Activated effector memory CD4-positive, alpha-beta T cell treated with Interleukin-2 at 50 U/mL for 16 hours (primary cell): ENCODE data around the gene PLOD3.
"Not testable (repeated sequence)": the region's sequence is repeated elsewhere in the genome, so short reads cannot be mapped to it uniquely, and the experiment has no call there.

Experiments used
- DNase-seq: peaks from one replicate; pipeline ENCODE4 v3.0.0-alpha.2; 2020

Gene PLOD3

DNA sequence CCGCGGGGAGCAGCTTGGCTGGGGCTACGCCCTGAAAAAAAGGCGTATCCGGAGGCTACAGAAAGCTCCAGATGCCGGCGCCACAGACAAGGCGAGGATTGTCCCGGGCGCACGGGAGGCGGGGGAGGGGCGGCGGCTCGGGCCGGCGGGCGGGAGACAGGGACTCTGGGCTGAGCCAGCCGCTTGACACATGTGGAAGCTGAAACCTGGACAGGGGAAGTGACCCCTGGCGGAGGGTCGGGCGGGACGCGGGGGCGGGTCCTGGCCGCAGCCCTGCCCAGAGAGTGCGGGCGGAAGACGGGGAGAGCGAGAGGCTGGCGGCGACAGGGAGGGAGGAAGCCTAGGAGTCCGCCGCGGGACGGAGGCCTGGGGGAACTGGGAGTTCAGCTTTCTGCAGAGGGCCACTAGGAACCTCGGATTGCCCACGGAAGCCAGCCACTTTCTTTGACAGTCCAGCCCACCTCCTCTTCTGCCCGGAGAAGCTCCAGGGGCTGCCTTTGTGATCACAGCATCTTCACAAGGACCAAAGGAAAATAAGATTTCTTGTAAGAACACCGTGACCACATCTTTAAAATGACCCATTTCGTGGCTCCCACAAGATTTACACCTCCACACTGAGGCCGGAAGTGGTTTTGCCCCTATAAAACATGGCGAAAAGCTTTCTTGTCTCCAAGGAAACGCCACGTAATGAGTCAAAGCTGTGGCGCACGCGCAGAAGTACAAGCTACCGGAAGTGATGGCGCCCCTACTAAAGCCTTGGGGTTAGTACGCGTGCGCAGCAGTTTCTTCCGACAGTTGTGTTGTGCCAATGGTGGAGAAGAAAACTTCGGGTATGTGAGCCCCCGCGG lies at the start of gene PLOD3, which contains the start of gene ZNHIT1:
PLOD3 (minus strand) TSS at position 194 of the 848 bp plus-strand sequence. CDS start 307 bp downstream, outside the sequence.
ZNHIT1 (plus strand) TSS at position 778 of the 848 bp plus-strand sequence; CDS start at position 809, 31 bp downstream.
- DNase-seq: peak; percentile 89

DNA sequence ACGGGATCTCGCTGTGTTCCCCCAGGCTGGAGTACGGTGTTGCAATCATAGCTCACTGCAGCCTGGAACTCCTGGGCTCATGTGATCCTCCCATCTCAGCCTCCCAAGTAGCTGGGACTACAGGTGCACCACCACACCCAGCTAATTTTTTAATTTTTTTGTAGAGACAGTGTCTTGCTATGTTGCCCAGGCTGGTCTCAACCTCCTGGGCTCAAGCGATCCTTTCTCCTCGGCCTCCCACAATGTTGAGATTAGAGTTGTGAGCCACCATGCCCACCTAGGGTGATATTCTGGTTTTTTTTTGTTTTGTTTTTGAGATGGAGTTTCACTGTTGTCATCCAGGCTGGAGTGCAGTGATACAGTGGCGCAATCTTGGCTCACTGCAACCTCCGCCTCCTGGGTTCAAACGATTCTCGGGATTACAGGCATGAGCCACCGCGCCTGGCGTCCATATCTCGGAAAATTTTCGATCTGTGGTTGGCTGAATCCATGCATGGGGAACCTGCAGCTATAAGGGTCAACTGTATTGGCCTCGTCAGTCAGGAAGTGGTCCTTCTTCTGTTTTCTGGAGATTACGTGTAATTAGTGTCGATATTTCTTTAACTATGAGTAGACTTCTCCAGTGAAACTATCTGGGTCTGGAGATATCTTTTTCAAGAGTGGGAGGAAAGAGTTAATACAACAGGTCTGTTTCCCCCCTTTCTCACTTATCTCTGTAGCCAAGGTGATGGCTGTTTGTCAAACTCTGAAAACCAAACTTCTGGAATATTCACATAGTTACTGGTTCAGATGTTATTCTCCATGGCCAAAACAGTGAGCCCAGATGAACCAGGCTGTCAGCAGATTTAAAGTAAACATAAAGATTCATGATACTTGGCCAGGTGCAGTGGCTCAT lies 48.5 kb upstream of the PLOD3 start:
- DNase-seq: no peak

GRCh38 chr7:101264102-101264706 lies 46.8 kb upstream of the PLOD3 start:
- not testable (repeated sequence) for DNase-seq

- no peak for DNase-seq
Measured at GRCh38 chr7:101258243-101258731, 40.9 kb upstream of the PLOD3 start.

DNA sequence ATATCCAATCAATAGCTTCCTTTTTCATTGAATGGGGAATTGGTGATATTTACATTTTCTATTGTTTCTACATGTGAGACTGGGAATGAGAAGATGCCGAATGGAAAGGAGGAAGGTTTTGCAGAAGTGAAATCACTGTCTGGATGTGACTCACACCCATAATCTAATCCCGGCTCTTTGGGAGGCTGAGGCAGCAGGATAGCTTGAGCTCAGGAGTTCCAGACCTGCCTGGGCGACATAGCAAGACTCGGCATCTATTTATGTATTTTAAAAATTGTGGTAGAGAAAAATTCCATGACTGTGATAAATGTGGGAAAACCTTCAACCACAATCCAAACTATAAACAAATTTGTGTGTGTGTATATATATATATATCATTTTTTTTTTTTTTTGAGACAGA lies 38.4 kb upstream of the PLOD3 start:
- no peak for DNase-seq

GRCh38 chr7:101253199-101253598 lies 35.8 kb upstream of the PLOD3 start:
- DNase-seq: not testable (repeated sequence)

DNA sequence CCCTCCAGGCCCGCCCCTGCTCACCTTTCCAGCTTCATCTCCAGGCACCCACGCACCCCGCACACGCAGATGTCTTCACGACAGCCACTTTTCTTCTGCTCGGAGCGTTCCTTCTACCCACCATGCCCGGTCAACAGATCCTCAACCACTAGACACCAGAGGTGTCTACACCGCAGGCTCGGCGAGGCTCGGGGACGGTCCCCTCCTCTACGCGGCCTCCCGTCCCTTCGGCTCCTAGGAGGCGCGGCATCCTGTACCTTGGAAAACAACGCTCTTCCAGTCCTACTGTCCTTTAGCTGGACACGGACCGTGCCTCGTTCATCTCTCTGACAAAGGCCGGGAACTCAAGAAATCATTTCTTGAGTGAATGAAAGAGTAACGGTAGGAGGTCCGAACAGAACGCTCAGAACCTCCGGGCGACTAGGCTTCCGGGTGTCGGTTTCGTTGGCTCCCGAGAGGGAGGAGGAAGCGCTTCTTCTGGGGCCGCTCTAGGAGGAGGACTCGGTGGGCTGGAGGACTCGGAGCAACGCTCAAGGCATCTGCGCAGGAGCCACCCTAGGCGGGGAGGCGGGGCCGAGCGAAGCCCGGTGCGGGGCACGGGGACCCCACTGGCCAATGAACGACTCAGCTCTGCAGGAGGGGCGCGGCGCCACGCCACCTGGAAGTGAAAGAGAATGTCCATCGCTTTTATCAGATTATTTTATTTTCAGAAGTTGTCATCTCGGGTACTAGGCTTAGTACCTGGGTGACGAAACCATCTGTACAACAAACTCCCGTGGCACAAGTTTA lies 34.7 kb upstream of the PLOD3 start:
- DNase-seq: peak; percentile 99

- DNase-seq: no peak
Measured at GRCh38 chr7:101250324-101250723, 32.9 kb upstream of the PLOD3 start.

GRCh38 chr7:101248276-101248675 lies 30.9 kb upstream of the PLOD3 start:
- DNase-seq: no peak

- no peak for DNase-seq
Measured at GRCh38 chr7:101245147-101245668, 27.8 kb upstream of the PLOD3 start.

- peak; percentile 91 for DNase-seq
Measured at GRCh38 chr7:101244375-101245146, 27.2 kb upstream of the PLOD3 start, which contains the start of gene FIS1. TSS of gene FIS1 (minus strand) at chr7:101245081. CDS start at chr7:101245004, 77 bp downstream.

GRCh38 chr7:101243646-101244374 lies 26.4 kb upstream of the PLOD3 start:
- no peak for DNase-seq

GRCh38 chr7:101241443-101242349 lies 24.3 kb upstream of the PLOD3 start:
- no peak for DNase-seq

GRCh38 chr7:101241015-101241363 lies 23.6 kb upstream of the PLOD3 start:
- no peak for DNase-seq

DNA sequence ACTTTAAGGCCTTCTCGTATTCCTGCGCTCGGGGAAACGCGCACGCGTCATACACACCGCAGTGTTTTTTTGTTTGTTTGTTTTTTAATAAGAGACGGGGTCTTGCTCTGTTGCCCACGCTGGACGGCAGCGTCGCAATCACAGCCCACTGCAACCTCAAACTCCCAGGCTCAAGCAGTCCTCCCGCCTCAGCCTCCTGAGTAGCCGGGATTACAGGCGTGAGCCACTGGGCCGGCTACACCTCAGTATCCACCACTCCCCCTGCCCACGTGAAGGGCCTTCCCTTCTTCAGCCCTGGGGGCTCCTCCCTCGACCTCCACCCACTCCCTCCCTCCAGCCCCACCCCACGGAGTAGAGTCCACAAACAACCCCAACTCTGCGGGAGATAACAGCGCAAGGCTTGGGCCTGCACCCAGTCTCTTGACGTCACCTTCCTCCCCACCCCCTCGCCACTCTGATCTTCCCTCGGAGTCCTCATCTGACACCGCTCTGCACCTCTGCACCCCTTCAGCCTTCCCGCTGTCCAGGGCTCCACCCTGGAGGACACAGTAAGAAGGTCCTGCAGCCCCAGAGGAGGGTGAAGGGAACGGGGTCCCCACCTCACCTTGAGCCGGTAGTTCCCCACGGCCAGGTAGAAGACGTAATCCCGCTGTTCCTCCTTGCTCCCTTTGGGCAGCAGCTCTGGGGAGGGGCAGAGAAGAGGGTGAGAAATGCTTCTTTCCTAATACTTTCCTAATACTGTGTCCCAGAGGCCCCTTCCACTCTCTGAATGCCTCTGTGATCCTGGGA lies 23.0 kb upstream of the PLOD3 start:
- DNase-seq: no peak

- DNase-seq: no peak
Measured at GRCh38 chr7:101239951-101240220, 22.5 kb upstream of the PLOD3 start.

- DNase-seq: no peak
Measured at GRCh38 chr7:101239191-101239950, 22.0 kb upstream of the PLOD3 start.
